ENCODE measurements around the gene ANXA2.

The ANXA2 gene

DNA sequence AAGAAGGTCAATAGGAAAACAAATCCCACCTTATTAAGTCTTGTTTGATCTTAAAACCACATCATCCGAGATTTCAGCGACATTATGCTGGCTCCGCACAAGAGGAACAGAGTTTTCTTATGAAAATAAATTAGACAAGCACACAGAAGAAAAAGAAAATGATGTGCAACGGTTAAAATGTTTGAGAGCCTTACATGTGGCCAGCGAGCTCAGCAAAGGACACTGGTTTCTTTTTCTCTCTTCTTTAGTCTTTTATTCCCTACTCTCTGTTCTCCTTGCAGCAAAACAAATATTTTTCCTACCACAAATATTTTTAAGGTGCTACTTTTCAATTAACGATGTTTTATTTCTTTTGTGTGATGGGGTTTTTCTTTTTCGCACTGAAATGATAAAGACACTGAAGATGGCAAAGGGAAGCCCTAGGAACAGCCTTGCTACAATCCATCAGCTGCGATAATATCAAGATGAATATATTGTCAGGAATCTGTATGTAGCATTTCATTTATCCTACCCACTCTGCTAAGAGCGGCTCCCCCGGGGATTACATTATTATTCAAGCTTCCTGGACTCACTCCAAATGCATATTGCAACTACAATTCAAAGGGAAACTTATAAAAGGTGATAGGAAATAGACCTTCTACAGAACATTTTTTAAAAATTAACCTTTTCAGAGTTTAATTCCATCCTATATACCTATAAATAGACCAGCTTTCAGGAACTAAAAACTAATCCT lies 72.9 kb downstream of the ANXA2 start:
- no peak overlapping the region for H3K4me3 ChIP-seq (ENCODE audit: control insufficient read depth in 1 of 7, extremely low read depth in 1 of 7, insufficient read depth in 4 of 7, low read depth in 2 of 7, low read length in 6 of 7)
- no peaks in the 10 kb centered on the region for H3K4me1 ChIP-seq (ENCODE audit: control extremely low read depth in 1 of 4, control insufficient read depth in 4 of 4, insufficient read depth in 4 of 4, low read length in 3 of 4)
- CTCF ChIA-PET: interaction anchor here (1.3 to 4.9 kb wide), 5 partner anchors 8 to 633 kb away, joined by 4 to 43 read pairs (median 18); no protein-coding TSS in a partner anchor
- H3K36me3 ChIP-seq (ENCODE audit: control insufficient read depth in 4 of 4, insufficient read depth in 4 of 4, low read length in 3 of 4): no peaks in the 10 kb centered on the region
- H3K27me3 ChIP-seq (replicated peaks in 2 of 5; ENCODE audit: control insufficient read depth in 4 of 5, insufficient read depth in 5 of 5, low read length in 4 of 5): peaks cover 0 to 8% (median 6%) of the 10 kb centered on the region in 5 experiments
- WGBS (ENCODE audit: insufficient coverage): 91% methylated on average over 3 of the region's 10 CpGs
- POLR2A ChIA-PET: no interaction called here
- no peak overlapping the region for H3K27ac ChIP-seq (ENCODE audit: insufficient read depth in 1 of 2, low read depth in 1 of 2, low read length in 2 of 2, poor library complexity in 1 of 2, severe bottlenecking in 2 of 2)
- DNase-seq: no peak
- no peaks in the 10 kb centered on the region for H3K9me3 ChIP-seq (ENCODE audit: control extremely low read depth in 1 of 5, control insufficient read depth in 4 of 5, insufficient read depth in 2 of 5, low read depth in 1 of 5, low read length in 4 of 5)

- 91% methylated on average over 4 of the region's 5 CpGs for WGBS (ENCODE audit: insufficient coverage)
- DNase-seq: no peak
- H3K27me3 ChIP-seq (replicated peaks in 2 of 5; ENCODE audit: control insufficient read depth in 4 of 5, insufficient read depth in 5 of 5, low read length in 4 of 5): peaks cover 0 to 7% (median 5%) of the 10 kb centered on the region in 5 experiments
- ChIA-PET CTCF (interaction anchor here (1.3 kb wide), 2 partner anchors 406 to 632 kb away, joined by 4 read pairs; no protein-coding TSS in a partner anchor), POLR2A (no interaction called here)
- H3K4me3 ChIP-seq (ENCODE audit: control insufficient read depth in 1 of 7, extremely low read depth in 1 of 7, insufficient read depth in 4 of 7, low read depth in 2 of 7, low read length in 6 of 7): no peak overlapping the region
- no peaks in the 10 kb centered on the region for H3K4me1 ChIP-seq (ENCODE audit: control extremely low read depth in 1 of 4, control insufficient read depth in 4 of 4, insufficient read depth in 4 of 4, low read length in 3 of 4)
- H3K27ac ChIP-seq (ENCODE audit: insufficient read depth in 1 of 2, low read depth in 1 of 2, low read length in 2 of 2, poor library complexity in 1 of 2, severe bottlenecking in 2 of 2): no peak overlapping the region
- no peaks in the 10 kb centered on the region for H3K36me3 ChIP-seq (ENCODE audit: control insufficient read depth in 4 of 4, insufficient read depth in 4 of 4, low read length in 3 of 4)
- H3K9me3 ChIP-seq (ENCODE audit: control extremely low read depth in 1 of 5, control insufficient read depth in 4 of 5, insufficient read depth in 2 of 5, low read depth in 1 of 5, low read length in 4 of 5): no peaks in the 10 kb centered on the region
Observed at GRCh38 chr15:60323322-60323721, 74.5 kb downstream of the ANXA2 start.

- H3K4me1 ChIP-seq (ENCODE audit: control extremely low read depth in 1 of 4, control insufficient read depth in 4 of 4, insufficient read depth in 4 of 4, low read length in 3 of 4): no peaks in the 10 kb centered on the region
- peaks cover 0 to 3% (median 0%) of the 10 kb centered on the region in 5 experiments for H3K27me3 ChIP-seq (replicated peaks in 2 of 5; ENCODE audit: control insufficient read depth in 4 of 5, insufficient read depth in 5 of 5, low read length in 4 of 5)
- no peaks in the 10 kb centered on the region for H3K9me3 ChIP-seq (ENCODE audit: control extremely low read depth in 1 of 5, control insufficient read depth in 4 of 5, insufficient read depth in 2 of 5, low read depth in 1 of 5, low read length in 4 of 5)
- no peak overlapping the region for H3K27ac ChIP-seq (ENCODE audit: insufficient read depth in 1 of 2, low read depth in 1 of 2, low read length in 2 of 2, poor library complexity in 1 of 2, severe bottlenecking in 2 of 2)
- CTCF ChIA-PET: interaction anchor here (1.4 kb wide), 1 partner anchor 630 kb away, joined by 5 read pairs; no protein-coding TSS in a partner anchor
- no peak for DNase-seq
- H3K4me3 ChIP-seq (ENCODE audit: control insufficient read depth in 1 of 7, extremely low read depth in 1 of 7, insufficient read depth in 4 of 7, low read depth in 2 of 7, low read length in 6 of 7): no peak overlapping the region
- POLR2A ChIA-PET: no interaction called here
- H3K36me3 ChIP-seq (ENCODE audit: control insufficient read depth in 4 of 4, insufficient read depth in 4 of 4, low read length in 3 of 4): no peaks in the 10 kb centered on the region
- WGBS (ENCODE audit: insufficient coverage): 100% methylated on average over 2 of the region's 4 CpGs
Observed at GRCh38 chr15:60320365-60320764, 77.4 kb downstream of the ANXA2 start.

DNA sequence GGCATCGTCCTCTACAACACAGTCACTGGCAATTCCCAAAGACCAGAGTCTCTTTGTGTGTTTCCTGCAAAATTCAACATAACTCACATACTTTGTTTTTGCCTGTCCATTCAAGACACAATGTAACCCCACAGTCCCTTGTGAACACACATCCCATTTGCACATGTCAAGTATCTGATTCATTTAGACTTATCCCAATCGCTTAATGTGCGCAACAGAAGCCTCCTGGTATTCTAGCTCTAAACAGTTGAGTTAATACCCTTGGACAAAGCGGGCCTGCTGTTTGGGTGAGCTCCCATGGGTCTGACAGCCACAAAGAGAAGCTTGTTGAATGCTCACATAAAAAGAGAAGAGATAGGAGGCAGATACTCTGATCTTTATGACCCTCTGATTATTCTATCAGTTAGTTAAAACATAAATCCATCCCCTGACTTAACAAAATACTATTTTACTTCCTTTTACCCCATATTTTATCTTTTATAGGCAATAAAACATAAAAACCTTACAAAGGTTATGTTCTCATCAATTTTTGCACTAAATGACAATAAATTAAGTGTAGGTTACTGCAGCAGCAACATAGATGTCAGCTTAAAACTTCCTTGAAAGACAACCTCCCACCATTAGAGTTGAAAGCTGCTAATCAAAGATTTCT lies 79.4 kb downstream of the ANXA2 start:
- ChIA-PET CTCF (interaction anchor here (1.3 kb wide), 1 partner anchor 10 kb away, joined by 3 read pairs; no protein-coding TSS in a partner anchor), POLR2A (no interaction called here)
- Histone ChIP-seq H3K9me3 (ENCODE audit: control extremely low read depth in 1 of 5, control insufficient read depth in 4 of 5, insufficient read depth in 2 of 5, low read depth in 1 of 5, low read length in 4 of 5) (no peaks in the 10 kb centered on the region), H3K27me3 (replicated peaks in 2 of 5; ENCODE audit: control insufficient read depth in 4 of 5, insufficient read depth in 5 of 5, low read length in 4 of 5) (no peaks in the 10 kb centered on the region), H3K27ac (ENCODE audit: insufficient read depth in 1 of 2, low read depth in 1 of 2, low read length in 2 of 2, poor library complexity in 1 of 2, severe bottlenecking in 2 of 2) (no peak overlapping the region), H3K4me3 (ENCODE audit: control insufficient read depth in 1 of 7, extremely low read depth in 1 of 7, insufficient read depth in 4 of 7, low read depth in 2 of 7, low read length in 6 of 7) (no peak overlapping the region), H3K4me1 (ENCODE audit: control extremely low read depth in 1 of 4, control insufficient read depth in 4 of 4, insufficient read depth in 4 of 4, low read length in 3 of 4) (no peaks in the 10 kb centered on the region), H3K36me3 (ENCODE audit: control insufficient read depth in 4 of 4, insufficient read depth in 4 of 4, low read length in 3 of 4) (no peaks in the 10 kb centered on the region)
- DNase-seq: no peak
- 98% methylated on average over 4 of the region's 4 CpGs for WGBS (ENCODE audit: insufficient coverage)

- H3K4me1 ChIP-seq (ENCODE audit: control extremely low read depth in 1 of 4, control insufficient read depth in 4 of 4, insufficient read depth in 4 of 4, low read length in 3 of 4): peaks cover 0 to 4% (median 0%) of the 10 kb centered on the region in 4 experiments
- ChIA-PET POLR2A (no interaction called here), CTCF (interaction anchor here (2.6 kb wide), 1 partner anchor 9 kb away, joined by 17 read pairs; no protein-coding TSS in a partner anchor)
- no peak overlapping the region for H3K27ac ChIP-seq (ENCODE audit: insufficient read depth in 1 of 2, low read depth in 1 of 2, low read length in 2 of 2, poor library complexity in 1 of 2, severe bottlenecking in 2 of 2)
- no peaks in the 10 kb centered on the region for H3K9me3 ChIP-seq (ENCODE audit: control extremely low read depth in 1 of 5, control insufficient read depth in 4 of 5, insufficient read depth in 2 of 5, low read depth in 1 of 5, low read length in 4 of 5)
- DNase-seq: no peak
- H3K36me3 ChIP-seq (ENCODE audit: control insufficient read depth in 4 of 4, insufficient read depth in 4 of 4, low read length in 3 of 4): no peaks in the 10 kb centered on the region
- 75% methylated on average over 4 of the region's 4 CpGs for WGBS (ENCODE audit: insufficient coverage)
- H3K27me3 ChIP-seq (replicated peaks in 2 of 5; ENCODE audit: control insufficient read depth in 4 of 5, insufficient read depth in 5 of 5, low read length in 4 of 5): no peaks in the 10 kb centered on the region
- no peak overlapping the region for H3K4me3 ChIP-seq (ENCODE audit: control insufficient read depth in 1 of 7, extremely low read depth in 1 of 7, insufficient read depth in 4 of 7, low read depth in 2 of 7, low read length in 6 of 7)
Observed at GRCh38 chr15:60316961-60317360, 80.8 kb downstream of the ANXA2 start.

DNA sequence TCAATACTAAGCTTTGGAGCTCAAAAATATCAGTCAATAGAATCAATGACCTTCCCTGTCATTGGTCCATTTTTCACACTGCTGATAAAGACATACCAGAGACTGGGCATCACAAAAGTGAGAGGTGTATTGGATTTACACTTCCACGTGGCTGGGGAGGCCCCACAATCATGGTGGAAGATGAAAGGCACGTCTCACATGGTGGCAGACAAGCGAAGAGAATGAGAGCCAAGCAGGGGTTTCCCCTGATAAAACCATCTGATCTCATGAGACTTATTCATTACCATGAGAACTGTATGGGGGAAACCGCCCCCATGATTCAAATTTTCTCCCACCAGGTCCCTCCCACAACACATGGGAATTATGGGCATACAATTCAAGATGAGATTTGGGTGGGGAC lies 81.9 kb downstream of the ANXA2 start:
- Histone ChIP-seq H3K27me3 (replicated peaks in 2 of 5; ENCODE audit: control insufficient read depth in 4 of 5, insufficient read depth in 5 of 5, low read length in 4 of 5) (no peaks in the 10 kb centered on the region), H3K36me3 (ENCODE audit: control insufficient read depth in 4 of 4, insufficient read depth in 4 of 4, low read length in 3 of 4) (no peaks in the 10 kb centered on the region), H3K27ac (ENCODE audit: insufficient read depth in 1 of 2, low read depth in 1 of 2, low read length in 2 of 2, poor library complexity in 1 of 2, severe bottlenecking in 2 of 2) (no peak overlapping the region), H3K9me3 (ENCODE audit: control extremely low read depth in 1 of 5, control insufficient read depth in 4 of 5, insufficient read depth in 2 of 5, low read depth in 1 of 5, low read length in 4 of 5) (no peaks in the 10 kb centered on the region), H3K4me1 (ENCODE audit: control extremely low read depth in 1 of 4, control insufficient read depth in 4 of 4, insufficient read depth in 4 of 4, low read length in 3 of 4) (peaks cover 0 to 4% (median 0%) of the 10 kb centered on the region in 4 experiments), H3K4me3 (ENCODE audit: control insufficient read depth in 1 of 7, extremely low read depth in 1 of 7, insufficient read depth in 4 of 7, low read depth in 2 of 7, low read length in 6 of 7) (no peak overlapping the region)
- WGBS (ENCODE audit: insufficient coverage): 94% methylated on average over 3 of the region's 4 CpGs
- POLR2A ChIA-PET: no interaction called here
- CTCF ChIA-PET: interaction anchor here (2.6 kb wide), 1 partner anchor 11 kb away, joined by 17 read pairs; no protein-coding TSS in a partner anchor
- no peak for DNase-seq

- Histone ChIP-seq H3K4me1 (ENCODE audit: control extremely low read depth in 1 of 4, control insufficient read depth in 4 of 4, insufficient read depth in 4 of 4, low read length in 3 of 4) (peaks cover 0 to 4% (median 0%) of the 10 kb centered on the region in 4 experiments), H3K4me3 (ENCODE audit: control insufficient read depth in 1 of 7, extremely low read depth in 1 of 7, insufficient read depth in 4 of 7, low read depth in 2 of 7, low read length in 6 of 7) (no peak overlapping the region), H3K36me3 (ENCODE audit: control insufficient read depth in 4 of 4, insufficient read depth in 4 of 4, low read length in 3 of 4) (no peaks in the 10 kb centered on the region), H3K27me3 (replicated peaks in 2 of 5; ENCODE audit: control insufficient read depth in 4 of 5, insufficient read depth in 5 of 5, low read length in 4 of 5) (no peaks in the 10 kb centered on the region), H3K9me3 (ENCODE audit: control extremely low read depth in 1 of 5, control insufficient read depth in 4 of 5, insufficient read depth in 2 of 5, low read depth in 1 of 5, low read length in 4 of 5) (no peaks in the 10 kb centered on the region), H3K27ac (ENCODE audit: insufficient read depth in 1 of 2, low read depth in 1 of 2, low read length in 2 of 2, poor library complexity in 1 of 2, severe bottlenecking in 2 of 2) (no peak overlapping the region)
- ChIA-PET POLR2A (no interaction called here), CTCF (no interaction called here)
- WGBS (ENCODE audit: insufficient coverage): 100% methylated on average over 2 of the region's 4 CpGs
- DNase-seq: no peak
Observed at GRCh38 chr15:60313906-60314305, 83.9 kb downstream of the ANXA2 start.

Measured in common myeloid progenitor, CD34-positive (primary cell).